Keratinocyte (primary cell): ENCODE measurements around the gene ZNRF1. TPM values are rescaled to one million over a fixed set of nuclear protein-coding genes. Genes with fewer than 3 reads are reported as not detected.

Source experiments
- DNase-seq: peaks from one replicate; pipeline ENCODE4 v3.0.0-alpha.2; 2011; ENCODE audit warnings: low read depth, missing footprints, low spot score
- FAIRE-seq: peaks from 2 replicates; lab custom pipeline; 2011; peaks lifted over from hg19 to GRCh38; lab: Jason Lieb, UNC
- H2AFZ ChIP-seq: 2 replicates; pipeline ENCODE4 v1.6.0; 2012; ENCODE audit warnings: low read length, control low read depth, inconsistent platforms; ENCODE audit not compliant: control insufficient read depth
- H3K27ac ChIP-seq: 2 replicates; pipeline ENCODE4 v1.5.1; 2011; ENCODE audit warnings: low read length; ENCODE audit not compliant: control insufficient read depth, insufficient read depth
- H3K27me3 ChIP-seq: 3 replicates; pipeline ENCODE4 v1.6.0; 2011; ENCODE audit warnings: low read length; ENCODE audit not compliant: control insufficient read depth, insufficient read depth; ENCODE audit errors: extremely low read depth
- H3K36me3 ChIP-seq, 2 experiments: 2 replicates in 1 of 2; 3 replicates in 1 of 2; pipeline ENCODE4 v1.5.1; 2011; ENCODE audit warnings: low read length in 2 of 2, mild to moderate bottlenecking in 1 of 2; ENCODE audit not compliant: control insufficient read depth in 2 of 2, insufficient read depth in 2 of 2; ENCODE audit errors: extremely low read depth in 1 of 2
- H3K4me1 ChIP-seq: 3 replicates; pipeline ENCODE4 v1.5.1; 2011; ENCODE audit warnings: low read length; ENCODE audit not compliant: control insufficient read depth, insufficient read depth; ENCODE audit errors: extremely low read depth
- H3K4me2 ChIP-seq: 3 replicates; pipeline ENCODE4 v1.6.0; 2011; ENCODE audit warnings: low read depth, low read length; ENCODE audit not compliant: control insufficient read depth, insufficient read depth; ENCODE audit errors: extremely low read depth
- H3K4me3 ChIP-seq, 3 experiments: fragments of 200-600 bp in 1 of 3; sonication (generic) in 1 of 3; 2 replicates in 2 of 3; 3 replicates in 1 of 3; pipeline ENCODE4 v1.5.1; 2011 to 2016; ENCODE audit warnings: low read length in 3 of 3, mild to moderate bottlenecking in 3 of 3, control low read depth in 2 of 3, inconsistent platforms in 1 of 3, low read depth in 1 of 3, mixed read lengths in 1 of 3, mixed run types in 1 of 3, moderate library complexity in 1 of 3; ENCODE audit not compliant: control insufficient read depth in 2 of 3, insufficient read depth in 2 of 3; ENCODE audit errors: extremely low read depth in 1 of 3
- H3K79me2 ChIP-seq: 2 replicates; pipeline ENCODE4 v1.6.0; 2012; ENCODE audit warnings: low read length; ENCODE audit not compliant: control insufficient read depth, insufficient read depth
- H3K9ac ChIP-seq: 3 replicates; pipeline ENCODE4 v1.6.0; 2011; ENCODE audit warnings: low read length; ENCODE audit not compliant: control insufficient read depth, insufficient read depth; ENCODE audit errors: extremely low read depth
- H3K9me1 ChIP-seq: 3 replicates; pipeline ENCODE4 v1.6.0; 2011; ENCODE audit warnings: low read length; ENCODE audit not compliant: control insufficient read depth, insufficient read depth; ENCODE audit errors: extremely low read depth
- H3K9me3 ChIP-seq: 2 replicates; pipeline ENCODE4 v1.5.1; 2012; ENCODE audit warnings: low read depth, low read length; ENCODE audit not compliant: control insufficient read depth
- H4K20me1 ChIP-seq: 3 replicates; pipeline ENCODE4 v1.6.0; 2011; ENCODE audit warnings: low read length; ENCODE audit not compliant: control insufficient read depth, insufficient read depth; ENCODE audit errors: extremely low read depth
- CTCF ChIP-seq, 3 experiments: IDR thresholded peaks in 1 of 3; conservative IDR thresholded peaks in 1 of 3; optimal IDR thresholded peaks in 1 of 3; 2 replicates in 2 of 3; 3 replicates in 1 of 3; pipeline versions ENCODE3 to v1.5.1; 2011; ENCODE audit warnings: low read length in 3 of 3, mild to moderate bottlenecking in 3 of 3, moderate library complexity in 2 of 3, control low read depth in 1 of 3, inconsistent platforms in 1 of 3; ENCODE audit not compliant: insufficient read depth in 2 of 3; ENCODE audit errors: extremely low read depth in 1 of 3
- EZH2 ChIP-seq: IDR thresholded peaks from one replicate; pipeline ENCODE4 v1.6.1; 2012; ENCODE audit warnings: inconsistent platforms, mild to moderate bottlenecking, low read length, moderate library complexity
- dilution Hi-C: fragments of 300-500 bp; cut with MboI; formaldehyde crosslinking; loops from one replicate; pipeline ENCODE4 v1.7.0; 2020; ENCODE audit warnings: low sequenced_read_pairs; ENCODE audit not compliant: extremely low pct_ligation_motif_present
- polyA minus RNA-seq, 3 experiments: library from RNA; depleted of rRNA, polyadenylated mRNA; stranded (reverse); fragments of >200 nt; gene quantifications; 1 replicate in 1 of 3; 2 replicates in 1 of 3; 3 replicates in 1 of 3; pipeline ENCODE4 v1.2.3, GENCODE V29; 2011
- polyA plus RNA-seq, 5 experiments: library from polyadenylated mRNA; depleted of rRNA in 3 of 5; stranded (reverse) in 3 of 5; stranded (forward) in 1 of 5; unstranded in 1 of 5; fragments of >200 nt; gene quantifications; 1 replicate in 1 of 5; 2 replicates in 3 of 5; 3 replicates in 1 of 5; pipeline versions ENCODE4 v1.2.1 to v1.2.3, GENCODE V29; 2011 to 2012; ENCODE audit warnings: missing spikeins in 2 of 5, low read depth in 1 of 5, low replicate concordance in 1 of 5

The ZNRF1 gene
- 12.9 to 20.3 TPM (median 19.1 TPM) in 3 replicates for polyA plus RNA-seq
- polyA plus RNA-seq (2011; ENCODE audit: low read depth) = 2.1 TPM
- 11.1 and 15.1 TPM in 2 replicates for polyA plus RNA-seq (2011; cell fraction: cytosol; rRNA removed)
- 16.4 and 16.7 TPM in 2 replicates for polyA plus RNA-seq (2011; cell fraction: nucleus; rRNA removed)
- polyA plus RNA-seq (2012; ENCODE audit: low replicate concordance) = 12.3 and 26.2 TPM in 2 replicates
- polyA minus RNA-seq = 15.5 to 31.8 TPM (median 18.5 TPM) in 3 replicates
- polyA minus RNA-seq (2011; cell fraction: cytosol; rRNA and poly(A)+ RNA removed) = 20.9 TPM
- 11.4 and 16.4 TPM in 2 replicates for polyA minus RNA-seq (2011; cell fraction: nucleus; rRNA and poly(A)+ RNA removed)

DNA sequence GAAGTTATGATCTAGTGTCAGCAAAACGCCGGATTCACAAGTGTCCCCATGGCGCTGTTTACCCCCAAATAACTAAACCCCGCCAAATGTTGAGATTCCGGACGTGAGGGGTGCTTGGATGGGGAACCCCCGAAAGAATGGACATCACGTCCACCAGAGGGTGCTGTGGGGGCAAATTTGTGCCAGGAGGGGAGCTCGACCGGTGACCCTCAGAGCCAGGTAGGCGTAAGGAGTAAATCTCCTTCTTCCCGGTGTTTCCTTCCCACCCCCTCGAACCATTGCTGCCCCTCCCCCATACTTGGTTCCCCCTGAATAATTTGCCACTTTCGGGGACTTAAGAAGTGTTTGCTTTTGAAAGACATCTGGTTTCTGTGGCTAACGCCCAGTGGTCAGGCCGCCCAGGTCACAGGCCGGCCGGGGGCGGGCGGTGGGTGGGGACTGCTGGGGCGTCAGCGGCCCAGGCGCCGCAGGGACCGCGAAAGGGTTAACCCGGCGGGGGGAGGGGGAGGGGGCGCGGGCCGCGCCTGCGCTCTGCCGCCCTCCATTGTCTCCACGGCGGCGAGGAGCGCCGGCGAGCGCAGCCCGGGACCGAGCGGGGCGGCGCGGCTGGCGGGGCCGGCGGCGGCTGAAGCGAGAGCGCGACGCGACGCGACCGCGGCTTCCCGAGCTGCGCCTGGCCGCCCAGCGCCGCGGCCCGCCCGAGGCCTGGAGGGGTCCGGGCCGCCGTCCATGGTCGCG is at the start of gene ZNRF1:
Gene ZNRF1, plus strand, starts transcription at position 544 of the 738 bp plus-strand sequence. CDS start 648 bp downstream, outside the sequence.
- peaks cover 31% of the 10 kb centered on the region for H3K4me1 ChIP-seq
- no peaks in the 10 kb centered on the region for H3K9me3 ChIP-seq
- peak within 1 kb of the TSS; percentile 43 for H3K27ac ChIP-seq
- H3K4me2 ChIP-seq = peak within 1 kb of the TSS; percentile 96
- H3K4me3 ChIP-seq = peak within 1 kb of the TSS; percentile 64 to 87 (median 73)
- peaks cover 36% of the 10 kb centered on the region for H3K79me2 ChIP-seq
- dilution Hi-C loops = no loop called here
- H4K20me1 ChIP-seq = no peaks in the 10 kb centered on the region
- peak; percentile 78 to 91 (median 78) for TF ChIP-seq CTCF (optimal IDR thresholded peaks at IDR 0.05 in 1 of 3, IDR thresholded peaks at IDR 0.05 in 1 of 3, conservative IDR thresholded peaks at IDR 0.05 in 1 of 3; ENCODE audit: extremely low read depth in 1 of 3, insufficient read depth in 2 of 3, low read length in 3 of 3)
- TF ChIP-seq EZH2 = no peak
- H3K36me3 ChIP-seq = no peaks in the 10 kb centered on the region
- FAIRE-seq (peak; percentile 61), DNase-seq (no peak)
- H3K9ac ChIP-seq = peak within 1 kb of the TSS; percentile 65
- H3K9me1 ChIP-seq = no peaks in the 10 kb centered on the region
- H2AFZ ChIP-seq = peak within 1 kb of the TSS; percentile 54
- no peaks in the 10 kb centered on the region for H3K27me3 ChIP-seq

- H3K79me2 ChIP-seq = no peaks in the 10 kb centered on the region
- dilution Hi-C loops = no loop called here
- H3K9ac ChIP-seq = no peak overlapping the region
- no peak for TF ChIP-seq EZH2
- no peak for TF ChIP-seq CTCF (optimal IDR thresholded peaks at IDR 0.05 in 1 of 3, IDR thresholded peaks at IDR 0.05 in 1 of 3, conservative IDR thresholded peaks at IDR 0.05 in 1 of 3; ENCODE audit: extremely low read depth in 1 of 3, insufficient read depth in 2 of 3, low read length in 3 of 3)
- no peaks in the 10 kb centered on the region for H3K4me1 ChIP-seq
- no peaks in the 10 kb centered on the region for H3K27me3 ChIP-seq
- no peak overlapping the region for H3K4me2 ChIP-seq
- no peak overlapping the region for H3K4me3 ChIP-seq
- no peaks in the 10 kb centered on the region for H4K20me1 ChIP-seq
- DNase-seq = no peak
- peaks cover 12 to 14% of the 10 kb centered on the region in 2 experiments for H3K36me3 ChIP-seq
- no peak for FAIRE-seq
- H2AFZ ChIP-seq = no peak overlapping the region
- H3K9me1 ChIP-seq = no peaks in the 10 kb centered on the region
- no peaks in the 10 kb centered on the region for H3K9me3 ChIP-seq
- H3K27ac ChIP-seq = no peak overlapping the region
These were observed 49.5 kb upstream of the ZNRF1 start for GRCh38 chr16:74949309-74949708.
